HCT116 (cell line): Measurements from ENCODE around the gene MAP3K5. TPM values are rescaled to one million over a fixed set of nuclear protein-coding genes. Genes with fewer than 3 reads are reported as not detected.
A peak's percentile ranks its signal among the peaks of the same experiment; 100 is the strongest.

ENCODE experiments used
- ATAC-seq: fragments of 200-7000 bp; cut with Tn5 transposase; 2 replicates; pipeline ENCODE4 v1.9.1; 2020; ENCODE audit warnings: mild to moderate bottlenecking, moderate library complexity
- BruUV-seq: library from RNA; stranded (reverse); fragments of 400-500 nt; replicated peaks from 2 replicates; lab custom pipeline; 2021; lab: Mats Ljungman, UMichigan
- CTCF ChIA-PET: fragments of 300-600 bp; sonication (Branson Sonifier 250); formaldehyde crosslinking; loops from one replicate; lab custom pipeline; 2021; ENCODE audit warnings: antibody characterized with exemption; lab: Charles Lee
- POLR2A ChIA-PET: fragments of 300-600, 350-600 bp; sonication (Branson Sonifier 250); formaldehyde crosslinking; loops from one replicate; lab custom pipeline; 2021; ENCODE audit warnings: antibody characterized with exemption; lab: Charles Lee
- RAD21 ChIA-PET, 2 experiments: fragments of 300-600 bp; sonication (Branson Sonifier 250); formaldehyde crosslinking; loops; one replicate each; lab custom pipeline; 2023; ENCODE audit warnings: low total read pairs in 2 of 2; ENCODE audit not compliant: uncharacterized antibody in 2 of 2, unreplicated experiment in 2 of 2, low non-redundant PET in 1 of 2; lab: Charles Lee
- DNase-seq: peaks from one replicate; pipeline ENCODE4 v3.0.0-alpha.2; 2010; ENCODE audit warnings: low read depth, low spot score
- H2AFZ ChIP-seq: fragments of 200-600 bp; shearing (Covaris generic), sonication (generic); 2 replicates; pipeline ENCODE4 v1.6.1; 2017; ENCODE audit warnings: low read depth, mixed run types, mixed read lengths, antibody characterized with exemption, low read length; ENCODE audit not compliant: poor library complexity, severe bottlenecking
- H3K27ac ChIP-seq: 2 replicates; pipeline ENCODE4 v1.5.1; 2012; ENCODE audit warnings: low read depth, low read length
- H3K27me3 ChIP-seq: fragments of 200-600 bp; sonication (generic); 2 replicates; pipeline ENCODE4 v1.6.1; 2016; ENCODE audit warnings: mixed run types, low read length, mixed read lengths; ENCODE audit not compliant: insufficient read depth
- H3K36me3 ChIP-seq, 2 experiments: fragments of 200-500 bp in 1 of 2; fragments of 200-600 bp in 1 of 2; sonication (Bioruptor generic) in 1 of 2; sonication (generic) in 1 of 2; 2 replicates each; pipeline versions ENCODE4 v1.5.1 to v1.6.1; 2014 to 2016; ENCODE audit warnings: low read length in 2 of 2, inconsistent platforms in 1 of 2, mixed read lengths in 1 of 2, mixed run types in 1 of 2; ENCODE audit not compliant: insufficient read depth in 2 of 2, control insufficient read depth in 1 of 2
- H3K4me1 ChIP-seq, 2 experiments: fragments of 200-600 bp in 1 of 2; sonication (generic) in 1 of 2; 2 replicates each; pipeline versions ENCODE4 v1.5.1 to v1.6.1; 2012 to 2017; ENCODE audit warnings: low read length in 2 of 2, inconsistent platforms in 1 of 2, mild to moderate bottlenecking in 1 of 2, mixed read lengths in 1 of 2, mixed run types in 1 of 2, moderate library complexity in 1 of 2; ENCODE audit not compliant: insufficient read depth in 2 of 2, control insufficient read depth in 1 of 2
- H3K4me2 ChIP-seq: fragments of 200-600 bp; sonication (generic); 2 replicates; pipeline ENCODE4 v1.6.1; 2017; ENCODE audit warnings: mixed run types, low read length, mixed read lengths
- H3K4me3 ChIP-seq, 2 experiments: fragments of 200-600 bp in 1 of 2; sonication (generic) in 1 of 2; replicated peaks in 1 of 2; 2 replicates each; pipeline ENCODE4 v1.5.1; 2011 to 2016; ENCODE audit warnings: low read length in 2 of 2, control low read depth in 1 of 2, low read depth in 1 of 2, mild to moderate bottlenecking in 1 of 2, mixed read lengths in 1 of 2, mixed run types in 1 of 2
- H3K79me2 ChIP-seq: fragments of 200-600 bp; sonication (generic); 2 replicates; pipeline ENCODE4 v1.6.1; 2017; ENCODE audit warnings: mild to moderate bottlenecking, mixed run types, low read length, moderate library complexity, mixed read lengths; ENCODE audit not compliant: insufficient read depth
- H3K9ac ChIP-seq: fragments of 200-600 bp; sonication (generic); 2 replicates; pipeline ENCODE4 v1.6.1; 2016; ENCODE audit warnings: low read length, mixed read lengths
- H3K9me2 ChIP-seq: fragments of 200-600 bp; sonication (generic), shearing (Covaris generic); 2 replicates; pipeline ENCODE4 v1.6.1; 2017; ENCODE audit warnings: mixed run types, mild to moderate bottlenecking, moderate library complexity; ENCODE audit not compliant: insufficient read depth
- H3K9me3 ChIP-seq, 2 experiments: fragments of 200-500 bp in 1 of 2; fragments of 200-600 bp in 1 of 2; sonication (Bioruptor generic) in 1 of 2; sonication (generic) in 1 of 2; 2 replicates each; pipeline ENCODE4 v1.6.1; 2014 to 2017; ENCODE audit warnings: low read length in 2 of 2, mixed read lengths in 2 of 2, inconsistent platforms in 1 of 2, low read depth in 1 of 2, mild to moderate bottlenecking in 1 of 2, mixed run types in 1 of 2, moderate library complexity in 1 of 2; ENCODE audit not compliant: control insufficient read depth in 1 of 2, insufficient read depth in 1 of 2
- H4K20me1 ChIP-seq: fragments of 200-600 bp; sonication (generic), shearing (Covaris generic); 2 replicates; pipeline ENCODE4 v1.6.1; 2017; ENCODE audit warnings: mixed run types, mild to moderate bottlenecking, moderate library complexity; ENCODE audit not compliant: insufficient read depth
- ATF3 ChIP-seq: IDR thresholded peaks from 2 replicates; pipeline ENCODE4 v1.6.1; 2012
- CBX3 ChIP-seq: IDR thresholded peaks from 2 replicates; pipeline ENCODE4 v1.6.1; 2012; ENCODE audit warnings: low read depth
- EGR1 ChIP-seq: IDR thresholded peaks from 2 replicates; pipeline ENCODE4 v1.6.1; 2012; ENCODE audit warnings: low read depth
- EZH2 ChIP-seq: fragments of 200-600 bp; sonication (generic); IDR thresholded peaks from 2 replicates; pipeline ENCODE4 v1.6.1; 2017; ENCODE audit warnings: antibody characterized with exemption, mixed run types
- FOSL1 ChIP-seq: IDR thresholded peaks from 2 replicates; pipeline ENCODE4 v1.6.1; 2012; ENCODE audit warnings: low read depth
- JUND ChIP-seq: IDR thresholded peaks from 2 replicates; pipeline ENCODE4 v1.6.1; 2012
- POLR2A ChIP-seq: IDR thresholded peaks from 2 replicates; pipeline ENCODE4 v1.7.0; 2011; ENCODE audit warnings: borderline replicate concordance; ENCODE audit not compliant: insufficient read depth, insufficient read length; ENCODE audit errors: extremely low read depth
- REST ChIP-seq: IDR thresholded peaks from 2 replicates; pipeline ENCODE4 v1.6.1; 2012; ENCODE audit warnings: low read depth
- SRF ChIP-seq: IDR thresholded peaks from 2 replicates; pipeline ENCODE4 v1.6.1; 2012; ENCODE audit warnings: low read depth
- TCF7L2 ChIP-seq: IDR thresholded peaks from 2 replicates; pipeline ENCODE4 v1.7.0; 2011; ENCODE audit warnings: borderline replicate concordance, inconsistent platforms; ENCODE audit not compliant: insufficient read depth, insufficient read length; ENCODE audit errors: extremely low read depth
- ZBTB33 ChIP-seq: IDR thresholded peaks from 2 replicates; pipeline ENCODE4 v1.6.1; 2011; ENCODE audit warnings: mild to moderate bottlenecking, low read length, moderate library complexity; ENCODE audit not compliant: insufficient replicate concordance; ENCODE audit errors: extremely low read depth
- ZFX ChIP-seq: fragments of 450-650 bp; IDR thresholded peaks from 2 replicates; pipeline ENCODE4 v1.6.1; 2017
- ZNF274 ChIP-seq: fragments of 200-500 bp; sonication (Bioruptor generic); IDR thresholded peaks from 2 replicates; pipeline ENCODE4 v1.6.1; 2014; ENCODE audit warnings: mild to moderate bottlenecking, low read depth, low read length, inconsistent platforms
- intact Hi-C: fragments of 100-400 bp; cut with micrococcal nuclease; formaldehyde crosslinking; loops from 2 replicates; pipeline ENCODE4 v1.10.0; 2022
- total RNA-seq: library from RNA; stranded (reverse); gene quantifications from one replicate; pipeline ENCODE4 v1.2.1, GENCODE V29; 2021; ENCODE audit not compliant: unreplicated experiment
- TF ChIP-seq, protein P1 (sequence below): IDR thresholded peaks from 2 replicates; pipeline ENCODE4 v1.6.1; 2012

MAP3K5 gene
- total RNA-seq, 1 experiment from 2014 or later: 11.8 TPM

DNA sequence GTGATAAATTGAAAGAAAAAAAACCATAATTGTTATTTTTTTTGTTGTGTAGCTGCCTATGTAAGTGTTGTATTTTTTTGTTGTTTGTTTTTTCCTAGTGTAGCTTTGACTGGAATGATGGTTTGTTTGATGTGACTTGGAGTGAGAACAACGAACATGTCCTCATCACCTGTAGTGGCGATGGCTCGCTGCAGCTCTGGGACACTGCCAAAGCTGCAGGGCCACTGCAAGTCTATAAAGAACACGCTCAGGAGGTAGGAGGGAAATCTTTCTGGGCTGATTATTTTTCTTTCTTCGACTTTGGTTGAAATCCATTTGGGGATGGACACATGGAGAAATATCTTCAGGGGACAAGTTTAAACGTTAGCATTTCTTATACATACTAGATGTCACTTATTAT, 33.9 kb upstream of the MAP3K5 start:
- H4K20me1 ChIP-seq: no peaks in the 10 kb centered on the region
- no peak overlapping the region for H3K4me3 ChIP-seq
- no peak overlapping the region for H3K27ac ChIP-seq
- H3K27me3 ChIP-seq: no peaks in the 10 kb centered on the region
- RAD21 ChIA-PET: no interaction called here
- no TSS peak for BruUV-seq
- DNase-seq: no peak
- intact Hi-C loops: no loop called here
- no peak overlapping the region for H3K9ac ChIP-seq
- ATAC-seq: no peak
- no peaks in the 10 kb centered on the region for H3K9me2 ChIP-seq
- CTCF ChIA-PET: no interaction called here
- POLR2A ChIA-PET: no interaction called here
- no peaks in the 10 kb centered on the region for H3K9me3 ChIP-seq
- no peak for TF ChIP-seq CBX3
- TF ChIP-seq ZNF274: no peak
- no peak for TF ChIP-seq ZBTB33
- no peak for TF ChIP-seq ZFX
- TF ChIP-seq, protein P1, sequence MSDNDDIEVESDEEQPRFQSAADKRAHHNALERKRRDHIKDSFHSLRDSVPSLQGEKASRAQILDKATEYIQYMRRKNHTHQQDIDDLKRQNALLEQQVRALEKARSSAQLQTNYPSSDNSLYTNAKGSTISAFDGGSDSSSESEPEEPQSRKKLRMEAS: no peak
- TF ChIP-seq EGR1: no peak
- H3K4me2 ChIP-seq: no peak overlapping the region
- H3K79me2 ChIP-seq: peaks cover 10% of the 10 kb centered on the region; the same call in 1 of the 2 replicates
- H3K36me3 ChIP-seq: peaks cover 0 to 19% of the 10 kb centered on the region in 2 experiments; a peak in 2 of 4 replicates
- H3K4me1 ChIP-seq: peaks cover 4 to 14% of the 10 kb centered on the region in 2 experiments; a peak in 3 of 4 replicates
- H2AFZ ChIP-seq: no peak overlapping the region

- POLR2A ChIA-PET: interaction anchor here (1.6 kb wide), 1 partner anchor 31 kb away, joined by 4 read pairs; the partner anchor contains the start of gene MAP3K5
- RAD21 ChIA-PET: no interaction called here
- H3K9me3 ChIP-seq: no peaks in the 10 kb centered on the region
- DNase-seq (no peak), ATAC-seq (no peak)
- H3K4me1 ChIP-seq: peaks cover 4 to 14% of the 10 kb centered on the region in 2 experiments; a peak in 3 of 4 replicates
- peak overlapping the region; percentile 74 for H3K4me2 ChIP-seq
- no peaks in the 10 kb centered on the region for H3K9me2 ChIP-seq
- no TSS peak for BruUV-seq
- peaks cover 10% of the 10 kb centered on the region; the same call in 1 of the 2 replicates for H3K79me2 ChIP-seq
- no peaks in the 10 kb centered on the region for H4K20me1 ChIP-seq
- peak overlapping the region; percentile 45 for H3K27ac ChIP-seq
- H3K9ac ChIP-seq: peak overlapping the region; percentile 81
- intact Hi-C loops: no loop called here
- peaks cover 0 to 11% of the 10 kb centered on the region in 2 experiments; a peak in 2 of 4 replicates for H3K36me3 ChIP-seq
- peak overlapping the region; percentile 60 to 63 for H3K4me3 ChIP-seq
- no peak overlapping the region for H2AFZ ChIP-seq
- no peaks in the 10 kb centered on the region for H3K27me3 ChIP-seq
- CTCF ChIA-PET: interaction anchor here (1.0 to 1.4 kb wide), 2 partner anchors 178 to 211 kb away, joined by 3 to 7 read pairs; no protein-coding TSS in a partner anchor
- no peak for TF ChIP-seq ZNF274
- TF ChIP-seq FOSL1: no peak
- no peak for TF ChIP-seq TCF7L2
- TF ChIP-seq, protein P1: no peak
- TF ChIP-seq JUND: no peak
- TF ChIP-seq EZH2: no peak
- TF ChIP-seq REST: no peak
- TF ChIP-seq ATF3: no peak
- TF ChIP-seq SRF: no peak
- TF ChIP-seq POLR2A: no peak
Measured at GRCh38 chr6:136823128-136823660, 30.9 kb upstream of the MAP3K5 start.
